IMR-90 (cell line): ENCODE data around the gene ZNF521. TPM values are rescaled to one million over a fixed set of nuclear protein-coding genes. Genes with fewer than 3 reads are reported as not detected.

ENCODE experiments used
- ATAC-seq: fragments of 200-7000 bp; cut with Tn5 transposase; 2 replicates; pipeline ENCODE4 v1.9.1; 2020; ENCODE audit warnings: low read depth, mild to moderate bottlenecking, moderate library complexity
- BruUV-seq: library from RNA; stranded (reverse); fragments of 400-500 nt; replicated peaks from 2 replicates; lab custom pipeline; 2021; lab: Mats Ljungman, UMichigan
- CTCF ChIA-PET: fragments of 300-600 bp; formaldehyde crosslinking; extraction: SDS; loops from one replicate; lab custom pipeline; 2021; ENCODE audit warnings: antibody characterized with exemption; lab: Yijun Ruan, JAX
- POLR2A ChIA-PET: fragments of 300-600 bp; sonication (Branson Sonifier 250); formaldehyde crosslinking; loops from one replicate; lab custom pipeline; 2022; ENCODE audit warnings: antibody characterized with exemption; ENCODE audit not compliant: unreplicated experiment; lab: Charles Lee
- DNase-seq: peaks from one replicate; pipeline ENCODE4 v3.0.0; 2013
- H2AFZ ChIP-seq: replicated peaks from 2 replicates; pipeline ENCODE3; 2013; ENCODE audit warnings: low read length, mild to moderate bottlenecking; ENCODE audit not compliant: poor library complexity
- H2AK5ac ChIP-seq: 2 replicates; pipeline ENCODE4 v1.6.1; 2013; ENCODE audit warnings: low read depth, low read length, inconsistent platforms
- H2AK9ac ChIP-seq: replicated peaks from 2 replicates; pipeline ENCODE3; 2013; ENCODE audit warnings: mild to moderate bottlenecking, low read depth, low read length, moderate library complexity; ENCODE audit not compliant: poor library complexity
- H2BK120ac ChIP-seq: 2 replicates; pipeline ENCODE4 v1.6.1; 2013; ENCODE audit warnings: low read depth, low read length, inconsistent platforms
- H2BK15ac ChIP-seq: 3 replicates; pipeline ENCODE4 v1.6.1; 2013; ENCODE audit warnings: low read depth, low read length, inconsistent platforms
- H2BK20ac ChIP-seq: 2 replicates; pipeline ENCODE4 v1.6.1; 2013; ENCODE audit warnings: low read depth, mild to moderate bottlenecking, inconsistent platforms, low read length, moderate library complexity
- H2BK5ac ChIP-seq: 2 replicates; pipeline ENCODE4 v1.6.1; 2013; ENCODE audit warnings: mild to moderate bottlenecking, low read depth, low read length, inconsistent platforms; ENCODE audit not compliant: poor library complexity, severe bottlenecking
- H3K14ac ChIP-seq: replicated peaks from 2 replicates; pipeline ENCODE4 v1.6.1; 2013; ENCODE audit warnings: low read depth, low read length, inconsistent platforms
- H3K18ac ChIP-seq: 2 replicates; pipeline ENCODE4 v1.6.1; 2013; ENCODE audit warnings: low read depth, low read length, control low read depth
- H3K23ac ChIP-seq: 2 replicates; pipeline ENCODE4 v1.6.1; 2013; ENCODE audit warnings: low read depth, low read length, inconsistent platforms
- H3K27ac ChIP-seq: 2 replicates; pipeline ENCODE4 v1.5.1; 2013; ENCODE audit warnings: mild to moderate bottlenecking, control low read depth, low read length; ENCODE audit not compliant: insufficient read depth
- H3K27me3 ChIP-seq: 2 replicates; pipeline ENCODE4 v1.6.1; 2013; ENCODE audit warnings: low read length; ENCODE audit not compliant: control insufficient read depth, insufficient read depth
- H3K36me3 ChIP-seq: 2 replicates; pipeline ENCODE4 v1.6.1; 2013; ENCODE audit warnings: low read length, mixed read lengths; ENCODE audit not compliant: control insufficient read depth, insufficient read depth
- H3K4ac ChIP-seq: 2 replicates; pipeline ENCODE4 v1.6.1; 2013; ENCODE audit warnings: low read depth, low read length, inconsistent platforms
- H3K4me1 ChIP-seq: 2 replicates; pipeline ENCODE4 v1.6.1; 2013; ENCODE audit warnings: low read length, mixed read lengths; ENCODE audit not compliant: control insufficient read depth, insufficient read depth
- H3K4me2 ChIP-seq: 2 replicates; pipeline ENCODE4 v1.6.1; 2013; ENCODE audit warnings: low read depth, mild to moderate bottlenecking, control low read depth, low read length, moderate library complexity
- H3K4me3 ChIP-seq: 2 replicates; pipeline ENCODE4 v1.5.1; 2013; ENCODE audit warnings: low read depth, mild to moderate bottlenecking, control low read depth, low read length, moderate library complexity; ENCODE audit not compliant: insufficient read depth
- H3K56ac ChIP-seq: 2 replicates; pipeline ENCODE4 v1.6.1; 2013; ENCODE audit warnings: low read length, inconsistent platforms; ENCODE audit not compliant: insufficient read depth; ENCODE audit errors: extremely low read depth
- H3K79me1 ChIP-seq, 2 experiments: 2 replicates each; pipeline ENCODE4 v1.6.1; 2013; ENCODE audit warnings: low read length in 2 of 2, inconsistent platforms in 1 of 2, low read depth in 1 of 2
- H3K9ac ChIP-seq: 2 replicates; pipeline ENCODE4 v1.6.1; 2013; ENCODE audit warnings: low read depth, low read length, control low read depth
- H3K9me1 ChIP-seq: 2 replicates; pipeline ENCODE4 v1.6.1; 2013; ENCODE audit warnings: low read length, inconsistent platforms; ENCODE audit not compliant: insufficient read depth
- H3K9me3 ChIP-seq: 2 replicates; pipeline ENCODE4 v1.6.1; 2013; ENCODE audit warnings: low read length; ENCODE audit not compliant: control insufficient read depth, insufficient read depth
- H4K20me1 ChIP-seq: 2 replicates; pipeline ENCODE4 v1.6.1; 2013; ENCODE audit warnings: low read length, inconsistent platforms; ENCODE audit not compliant: insufficient read depth
- H4K5ac ChIP-seq: 2 replicates; pipeline ENCODE4 v1.6.1; 2013; ENCODE audit warnings: mild to moderate bottlenecking, low read depth, low read length, control low read depth
- H4K8ac ChIP-seq, 2 experiments: 2 replicates each; pipeline ENCODE4 v1.6.1; 2013; ENCODE audit warnings: low read depth in 2 of 2, low read length in 2 of 2, control low read depth in 1 of 2, inconsistent platforms in 1 of 2
- H4K91ac ChIP-seq: 2 replicates; pipeline ENCODE4 v1.6.1; 2013; ENCODE audit warnings: low read depth, low read length, inconsistent platforms; ENCODE audit not compliant: insufficient read depth
- BHLHE40 ChIP-seq: fragments of 150-350 bp; IDR thresholded peaks from 2 replicates; pipeline ENCODE4 v1.6.1; 2016; ENCODE audit warnings: mild to moderate bottlenecking, low read depth, low read length
- CEBPB ChIP-seq: IDR thresholded peaks from 2 replicates; pipeline ENCODE4 v1.6.1; 2012; ENCODE audit warnings: low read depth, low read length, improper control_type of control experiment
- CHD1 ChIP-seq: IDR thresholded peaks from 2 replicates; pipeline ENCODE4 v1.6.1; 2012; ENCODE audit warnings: low read depth, low read length, improper control_type of control experiment
- MAFK ChIP-seq: IDR thresholded peaks from 2 replicates; pipeline ENCODE4 v1.6.1; 2012; ENCODE audit warnings: low read depth, low read length, improper control_type of control experiment
- MXI1 ChIP-seq: IDR thresholded peaks from 2 replicates; pipeline ENCODE4 v1.6.1; 2012; ENCODE audit warnings: low read depth, mild to moderate bottlenecking, low read length, moderate library complexity, borderline replicate concordance
- POLR2A ChIP-seq: IDR thresholded peaks from 2 replicates; pipeline ENCODE4 v1.6.1; 2012; ENCODE audit warnings: mild to moderate bottlenecking, low read depth, low read length
- RAD21 ChIP-seq: IDR thresholded peaks from 2 replicates; pipeline ENCODE4 v1.6.1; 2012; ENCODE audit warnings: low read length, improper control_type of control experiment
- RCOR1 ChIP-seq: IDR thresholded peaks from 2 replicates; pipeline ENCODE4 v1.6.1; 2012; ENCODE audit warnings: mild to moderate bottlenecking, low read length, improper control_type of control experiment; ENCODE audit not compliant: insufficient replicate concordance
- RFX5 ChIP-seq: IDR thresholded peaks from 2 replicates; pipeline ENCODE4 v1.8.0; 2012; ENCODE audit warnings: low read depth, mild to moderate bottlenecking, low read length, moderate library complexity
- SMC3 ChIP-seq: fragments of 150-350 bp; IDR thresholded peaks from 2 replicates; pipeline ENCODE4 v1.6.1; 2016; ENCODE audit warnings: low read depth, mild to moderate bottlenecking, antibody characterized with exemption, low read length, moderate library complexity
- whole genome bisulfite sequencing, 2 experiments: methylation state at CpG; one replicate each; pipeline versions ENCODE4 v1.1.5 to v1.1.7; 2013; ENCODE audit warnings: missing lambda C conversion rate in 2 of 2; ENCODE audit not compliant: insufficient read length in 1 of 2; ENCODE audit errors: extremely low coverage in 2 of 2; 5-methylcytosine and 5-hydroxymethylcytosine counted together
- dilution Hi-C: fragments of 300-500 bp; cut with HindIII; formaldehyde crosslinking; loops from one replicate; pipeline ENCODE4 v1.14.3; 2018; ENCODE audit warnings: low sequenced_read_pairs; ENCODE audit not compliant: unreplicated experiment
- in situ Hi-C: fragments of 300-500 bp; cut with MboI; formaldehyde crosslinking; loops from 3 replicates; pipeline ENCODE4 v1.14.3; 2019; ENCODE audit warnings: low sequenced_read_pairs, inconsistent platforms, mixed read lengths
- intact Hi-C: fragments of 100-400 bp; cut with micrococcal nuclease; formaldehyde crosslinking; loops from 2 replicates; pipeline ENCODE4 v1.10.0; 2022
- polyA plus RNA-seq, 3 experiments: library from polyadenylated mRNA; depleted of rRNA; stranded (reverse); fragments of >200 nt; gene quantifications; 2 replicates each; pipeline ENCODE4 v1.2.3, GENCODE V29; 2012; ENCODE audit warnings: low replicate concordance in 1 of 3
- total RNA-seq: library from RNA; depleted of rRNA; stranded (reverse); fragments of >200 nt; gene quantifications from 2 replicates; pipeline ENCODE4 v1.2.3, GENCODE V29; 2012
- TF ChIP-seq, protein P1 (sequence below): fragments of 150-350 bp; IDR thresholded peaks from 2 replicates; pipeline ENCODE4 v1.6.1; 2017; ENCODE audit warnings: mild to moderate bottlenecking, antibody characterized with exemption, low read length, low read depth
- TF ChIP-seq, protein P2 (sequence below): conservative IDR thresholded peaks from 2 replicates; pipeline ENCODE4 v1.5.1; 2012; ENCODE audit warnings: mild to moderate bottlenecking, low read depth, low read length, improper control_type of control experiment
- TF ChIP-seq, protein P3 (sequence below): fragments of 150-350 bp; IDR thresholded peaks from 2 replicates; pipeline ENCODE4 v1.6.1; 2016; ENCODE audit warnings: low read depth, mild to moderate bottlenecking, low read length, moderate library complexity, borderline replicate concordance

The ZNF521 gene
- total and polyA plus RNA-seq, 2 of the 4 experiments (the other 2 are of a cell fraction) = 21.5 to 59.3 TPM

DNA sequence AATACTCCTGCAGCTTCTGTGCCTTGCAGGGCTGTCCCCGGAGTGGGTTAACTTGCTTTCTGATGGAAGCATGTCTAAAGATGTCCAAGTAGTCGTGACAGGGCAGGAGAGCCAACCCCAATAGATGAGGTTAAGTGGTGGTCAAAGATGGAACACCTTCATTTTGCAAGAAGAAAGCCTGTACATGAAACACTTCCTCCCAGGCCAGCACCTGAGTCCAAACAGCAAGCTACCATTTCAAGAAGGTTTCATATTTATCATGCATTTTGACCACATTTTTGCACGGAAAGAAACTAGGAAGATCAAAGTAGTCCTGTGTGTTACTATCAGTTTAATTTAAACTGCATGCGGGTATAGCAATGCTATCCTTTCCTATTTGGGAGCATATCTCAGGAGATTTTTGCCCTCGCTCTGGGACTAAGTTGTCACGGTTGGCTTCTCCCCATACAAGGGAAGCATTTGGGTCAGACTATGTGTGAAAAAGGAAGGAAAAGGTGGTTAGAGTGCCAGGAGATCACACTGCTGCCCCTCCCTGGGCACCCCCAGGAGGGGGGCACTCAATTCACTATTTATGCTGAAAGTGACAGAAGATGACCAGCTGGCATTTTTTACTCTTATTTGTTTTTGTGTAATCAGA lies 187.6 kb downstream of the ZNF521 start:
- Histone ChIP-seq H3K4me2 (peak overlapping the region; percentile 83), H3K9ac (peak overlapping the region; percentile 47; the same call in 1 of the 2 replicates)
- no peak for ATAC-seq

More for the DNA sequence above, 187.6 kb downstream of the ZNF521 start:
- whole genome bisulfite sequencing, 2 experiments = 100% methylated on average over 1 of the region's 6 CpGs; no CpG with 5 or more reads in 1 of the 2 experiments
- Histone ChIP-seq H2AK5ac (peak overlapping the region; percentile 44; the same call in 1 of the 2 replicates), H3K27ac (peak overlapping the region; percentile 70; the same call in 1 of the 2 replicates), H3K4me1 (peaks cover 16% of the 10 kb centered on the region), H4K20me1 (no peaks in the 10 kb centered on the region), H2BK5ac (no peak overlapping the region), H2AK9ac (no peak overlapping the region), H2AFZ (no peak overlapping the region), H3K36me3 (peaks cover 3% of the 10 kb centered on the region; the same call in 1 of the 2 replicates), H4K91ac (no peak overlapping the region; the same call in 1 of the 2 replicates), H3K18ac (peak overlapping the region; percentile 88), H3K9me1 (peaks cover 7% of the 10 kb centered on the region; the same call in 1 of the 2 replicates), H2BK20ac (peak overlapping the region; percentile 23; the same call in 1 of the 2 replicates), H3K79me1 (peaks cover 0 to 17% of the 10 kb centered on the region in 2 experiments), H3K56ac (no peak overlapping the region), H3K27me3 (no peaks in the 10 kb centered on the region), H3K23ac (no peak overlapping the region), H4K8ac (peak overlapping the region in 1 of 2 experiments; percentile 23; a peak in 1 of 4 replicates), H3K4me3 (peak overlapping the region; percentile 29; the same call in 1 of the 2 replicates), H2BK15ac (peak overlapping the region; percentile 54; the same call in 1 of the 3 replicates), H4K5ac (peak overlapping the region; percentile 73), H3K9me3 (no peaks in the 10 kb centered on the region), H3K14ac (0 out of 2 replicates have a peak overlapping the region, but pooled peaks have one; percentile 7), H2BK120ac (peak overlapping the region; percentile 27; the same call in 1 of the 2 replicates), H3K4ac (peak overlapping the region; percentile 22; the same call in 1 of the 2 replicates)
- CTCF ChIA-PET = no interaction called here
- POLR2A ChIA-PET = no interaction called here
- DNase-seq = no peak
- in situ Hi-C loops = no loop called here
- intact Hi-C loops = loop anchor here (2.0 kb wide), 1 partner anchor 66 kb away; no protein-coding TSS in a partner anchor
- no TSS peak for BruUV-seq
- TF ChIP-seq MXI1 (no peak), BHLHE40 (no peak), MAFK (no peak), SMC3 (no peak), CHD1 (no peak), POLR2A (no peak), RAD21 (no peak), RFX5 (no peak), RCOR1 (no peak), CEBPB (no peak)
- TF ChIP-seq, protein P1, sequence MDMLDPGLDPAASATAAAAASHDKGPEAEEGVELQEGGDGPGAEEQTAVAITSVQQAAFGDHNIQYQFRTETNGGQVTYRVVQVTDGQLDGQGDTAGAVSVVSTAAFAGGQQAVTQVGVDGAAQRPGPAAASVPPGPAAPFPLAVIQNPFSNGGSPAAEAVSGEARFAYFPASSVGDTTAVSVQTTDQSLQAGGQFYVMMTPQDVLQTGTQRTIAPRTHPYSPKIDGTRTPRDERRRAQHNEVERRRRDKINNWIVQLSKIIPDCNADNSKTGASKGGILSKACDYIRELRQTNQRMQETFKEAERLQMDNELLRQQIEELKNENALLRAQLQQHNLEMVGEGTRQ = no peak
- TF ChIP-seq, protein P2, sequence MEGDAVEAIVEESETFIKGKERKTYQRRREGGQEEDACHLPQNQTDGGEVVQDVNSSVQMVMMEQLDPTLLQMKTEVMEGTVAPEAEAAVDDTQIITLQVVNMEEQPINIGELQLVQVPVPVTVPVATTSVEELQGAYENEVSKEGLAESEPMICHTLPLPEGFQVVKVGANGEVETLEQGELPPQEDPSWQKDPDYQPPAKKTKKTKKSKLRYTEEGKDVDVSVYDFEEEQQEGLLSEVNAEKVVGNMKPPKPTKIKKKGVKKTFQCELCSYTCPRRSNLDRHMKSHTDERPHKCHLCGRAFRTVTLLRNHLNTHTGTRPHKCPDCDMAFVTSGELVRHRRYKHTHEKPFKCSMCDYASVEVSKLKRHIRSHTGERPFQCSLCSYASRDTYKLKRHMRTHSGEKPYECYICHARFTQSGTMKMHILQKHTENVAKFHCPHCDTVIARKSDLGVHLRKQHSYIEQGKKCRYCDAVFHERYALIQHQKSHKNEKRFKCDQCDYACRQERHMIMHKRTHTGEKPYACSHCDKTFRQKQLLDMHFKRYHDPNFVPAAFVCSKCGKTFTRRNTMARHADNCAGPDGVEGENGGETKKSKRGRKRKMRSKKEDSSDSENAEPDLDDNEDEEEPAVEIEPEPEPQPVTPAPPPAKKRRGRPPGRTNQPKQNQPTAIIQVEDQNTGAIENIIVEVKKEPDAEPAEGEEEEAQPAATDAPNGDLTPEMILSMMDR = no peak
- TF ChIP-seq, protein P3, sequence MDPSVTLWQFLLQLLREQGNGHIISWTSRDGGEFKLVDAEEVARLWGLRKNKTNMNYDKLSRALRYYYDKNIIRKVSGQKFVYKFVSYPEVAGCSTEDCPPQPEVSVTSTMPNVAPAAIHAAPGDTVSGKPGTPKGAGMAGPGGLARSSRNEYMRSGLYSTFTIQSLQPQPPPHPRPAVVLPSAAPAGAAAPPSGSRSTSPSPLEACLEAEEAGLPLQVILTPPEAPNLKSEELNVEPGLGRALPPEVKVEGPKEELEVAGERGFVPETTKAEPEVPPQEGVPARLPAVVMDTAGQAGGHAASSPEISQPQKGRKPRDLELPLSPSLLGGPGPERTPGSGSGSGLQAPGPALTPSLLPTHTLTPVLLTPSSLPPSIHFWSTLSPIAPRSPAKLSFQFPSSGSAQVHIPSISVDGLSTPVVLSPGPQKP = no peak
- dilution Hi-C loops = no loop called here
